HG03558 (cell line): ENCODE data around the gene SLC35B2.

ENCODE experiments used
- ATAC-seq: cut with Tn5 transposase; IDR thresholded peaks from one replicate; pipeline ENCODE4 v1.9.1; 2021; ENCODE audit warnings: moderate number of reproducible peaks; ENCODE audit not compliant: unreplicated experiment; ENCODE audit errors: extremely low read depth

SLC35B2 gene

GRCh38 chr6:44257025-44257752, at the start of gene SLC35B2:
SLC35B2 (minus strand) TSS chr6:44257528; CDS start chr6:44257410, 118 bp downstream.
- ATAC-seq, result peak; percentile 19

- no peak for ATAC-seq
These were observed 49.4 kb upstream of the SLC35B2 start for GRCh38 chr6:44306710-44307109.

GRCh38 chr6:44305200-44305725, 47.9 kb upstream of the SLC35B2 start:
- no peak for ATAC-seq

- ATAC-seq, result no peak
These were observed 47.2 kb upstream of the SLC35B2 start for GRCh38 chr6:44304282-44305199.

GRCh38 chr6:44303842-44304241, 46.5 kb upstream of the SLC35B2 start:
- ATAC-seq, result no peak

GRCh38 chr6:44302856-44303255, 45.5 kb upstream of the SLC35B2 start:
- ATAC-seq, result no peak

- no peak for ATAC-seq
These were observed 44.6 kb upstream of the SLC35B2 start for GRCh38 chr6:44301782-44302564.

- no peak for ATAC-seq
These were observed 43.8 kb upstream of the SLC35B2 start for GRCh38 chr6:44301106-44301505.

GRCh38 chr6:44300292-44300823, 43.0 kb upstream of the SLC35B2 start:
- ATAC-seq, result no peak

- no peak for ATAC-seq
These were observed 41.5 kb upstream of the SLC35B2 start for GRCh38 chr6:44298864-44299263.

GRCh38 chr6:44298055-44298803, 40.9 kb upstream of the SLC35B2 start:
- ATAC-seq, result no peak

GRCh38 chr6:44297063-44298038, 40.0 kb upstream of the SLC35B2 start:
- no peak for ATAC-seq

- no peak for ATAC-seq
These were observed 37.8 kb upstream of the SLC35B2 start for GRCh38 chr6:44294832-44295791.

- no peak for ATAC-seq
These were observed 35.5 kb upstream of the SLC35B2 start for GRCh38 chr6:44292661-44293365.

GRCh38 chr6:44291841-44292240, 34.5 kb upstream of the SLC35B2 start:
- no peak for ATAC-seq

GRCh38 chr6:44289726-44290260, 32.5 kb upstream of the SLC35B2 start:
- ATAC-seq, result no peak
